T-cell (primary cell): ENCODE data around the gene OR52A5. TPM values are rescaled to one million over a fixed set of nuclear protein-coding genes. Genes with fewer than 3 reads are reported as not detected.
A peak's percentile ranks its signal among the peaks of the same experiment; 100 is the strongest.

Experiments used
- ATAC-seq, 4 experiments: fragments of 200-7000 bp in 3 of 4; fragments of 150-1000 bp in 1 of 4; cut with Tn5 transposase; replicated peaks in 1 of 4; 1 replicate in 3 of 4; 2 replicates in 1 of 4; pipeline ENCODE4 v1.10.0; 2021; ENCODE audit warnings: moderate library complexity in 3 of 4, mild to moderate bottlenecking in 2 of 4, moderate number of reproducible peaks in 1 of 4
- CTCF ChIA-PET, 2 donors: fragments of 300-600 bp; sonication (Branson Sonifier 250); formaldehyde crosslinking; loops; one replicate each; lab custom pipeline; 2022; ENCODE audit warnings: antibody characterized with exemption in 2 of 2; lab: Charles Lee
- POLR2A ChIA-PET, 2 donors: fragments of 300-600 bp; sonication (Branson Sonifier 250); formaldehyde crosslinking; loops; one replicate each; lab custom pipeline; 2022; ENCODE audit warnings: antibody characterized with exemption in 2 of 2; lab: Charles Lee
- DNase-seq, 35 experiments: peaks; one replicate each; pipeline versions ENCODE4 v3.0.0 to v3.0.0-alpha.2; 2013 to 2023
- H3K27ac ChIP-seq: one replicate; pipeline ENCODE4 v1.5.1; 2013; ENCODE audit warnings: low read length
- H3K27me3 ChIP-seq, 2 experiments: replicated peaks in 1 of 2; 1 replicate in 1 of 2; 2 replicates in 1 of 2; pipeline versions ENCODE4 v1.6.1 to v1.7.0; 2013; ENCODE audit warnings: low read length in 1 of 2, mixed read lengths in 1 of 2; ENCODE audit not compliant: control insufficient read depth in 2 of 2, insufficient read depth in 2 of 2; ENCODE audit errors: extremely low read depth in 1 of 2
- H3K36me3 ChIP-seq, 2 donors: 1 replicate in 1 of 2; 2 replicates in 1 of 2; pipeline versions ENCODE4 v1.6.1 to v1.7.0; 2013; ENCODE audit warnings: low read length in 1 of 2; ENCODE audit not compliant: control insufficient read depth in 2 of 2, insufficient read depth in 1 of 2; ENCODE audit errors: extremely low read depth in 1 of 2
- H3K4me1 ChIP-seq, 2 experiments: 1 replicate in 1 of 2; 2 replicates in 1 of 2; pipeline versions ENCODE4 v1.6.1 to v1.7.0; 2013; ENCODE audit warnings: low read length in 2 of 2, mixed read lengths in 1 of 2; ENCODE audit not compliant: insufficient read depth in 2 of 2, control insufficient read depth in 1 of 2; ENCODE audit errors: extremely low read depth in 1 of 2
- H3K4me3 ChIP-seq, 2 donors: 1 replicate in 1 of 2; 2 replicates in 1 of 2; pipeline versions ENCODE4 v1.5.1 to v1.7.0; 2013; ENCODE audit warnings: mild to moderate bottlenecking in 2 of 2, low read length in 1 of 2, moderate library complexity in 1 of 2; ENCODE audit not compliant: control insufficient read depth in 1 of 2; ENCODE audit errors: extremely low read depth in 1 of 2
- H3K9me3 ChIP-seq: 2 replicates; pipeline ENCODE4 v1.7.0; 2013
- H3K27ac Mint-ChIP-seq, 2 donors: one replicate each; pipeline ENCODE4 v1.8.0; 2020 to 2021; ENCODE audit warnings: mild to moderate bottlenecking in 2 of 2, mixed read lengths in 2 of 2
- H3K27me3 Mint-ChIP-seq, 2 donors: one replicate each; pipeline ENCODE4 v1.8.0; 2021 to 2022; ENCODE audit warnings: mixed read lengths in 2 of 2
- H3K36me3 Mint-ChIP-seq: one replicate; pipeline ENCODE4 v1.8.0; 2021; ENCODE audit warnings: mixed read lengths
- H3K4me1 Mint-ChIP-seq, 3 donors: one replicate each; pipeline ENCODE4 v1.8.0; 2020 to 2022; ENCODE audit warnings: mixed read lengths in 3 of 3, mild to moderate bottlenecking in 1 of 3
- H3K4me3 Mint-ChIP-seq, 3 donors: one replicate each; pipeline ENCODE4 v1.8.0; 2020 to 2022; ENCODE audit warnings: mild to moderate bottlenecking in 3 of 3, mixed read lengths in 3 of 3, moderate library complexity in 3 of 3
- H3K9me3 Mint-ChIP-seq, 3 donors: one replicate each; pipeline ENCODE4 v1.8.0; 2020 to 2022; ENCODE audit warnings: mixed read lengths in 3 of 3
- WGBS: methylation state at CpG from one replicate; pipeline ENCODE4 v1.1.5; 2013; ENCODE audit warnings: missing lambda C conversion rate; ENCODE audit not compliant: insufficient coverage; 5-methylcytosine and 5-hydroxymethylcytosine counted together
- total RNA-seq, 35 experiments: library from RNA in 6 of 35; stranded (reverse) in 6 of 35; fragments of 120-200 nt in 1 of 35; gene quantifications; one replicate each; pipeline versions ENCODE4 v1.2.1 to v1.2.4 and lab custom pipeline; 2013 to 2026

OR52A5 gene
- total RNA-seq, 5 donors from 2014 or later (not counting 1 experiment from before 2014, with no cell fraction given) = not detected

- no CpG with 5 or more reads among the region's 4 CpGs for WGBS
- Mint-ChIP-seq H3K27me3 (peaks cover 5 to 17% of the 10 kb centered on the region in 2 donors), H3K9me3 (no peaks in the 10 kb centered on the region), H3K4me3 (no peak overlapping the region), H3K36me3 (no peaks in the 10 kb centered on the region), H3K4me1 (no peaks in the 10 kb centered on the region), H3K27ac (no peak overlapping the region)
- Histone ChIP-seq H3K4me1 (no peaks in the 10 kb centered on the region), H3K27ac (no peak overlapping the region), H3K36me3 (no peaks in the 10 kb centered on the region), H3K4me3 (no peak overlapping the region), H3K27me3 (no peaks in the 10 kb centered on the region), H3K9me3 (no peaks in the 10 kb centered on the region)
- peak in 1 of 4 experiments; percentile 45 for ATAC-seq
- ChIA-PET CTCF (interaction anchor here (0.6 to 0.9 kb wide), 2 partner anchors 462 to 686 kb away, joined by 3 to 4 read pairs; no protein-coding TSS in a partner anchor), POLR2A (no interaction called here)
- DNase-seq = peak in 27 of 35 experiments; percentile 1 to 58 (median 16)
Measured at GRCh38 chr11:5123802-5124521, 14.2 kb downstream of the OR52A5 start.

GRCh38 chr11:5118893-5119292, 19.3 kb downstream of the OR52A5 start:
- H3K27ac Mint-ChIP-seq = no peak overlapping the region
- peaks cover 2 to 31% of the 10 kb centered on the region in 2 donors for H3K27me3 Mint-ChIP-seq
- WGBS = no CpG with 5 or more reads among the region's 1 CpG
- H3K36me3 Mint-ChIP-seq = no peaks in the 10 kb centered on the region
- no peaks in the 10 kb centered on the region for H3K4me1 Mint-ChIP-seq
- H3K27ac ChIP-seq = no peak overlapping the region
- H3K9me3 ChIP-seq = no peaks in the 10 kb centered on the region
- ATAC-seq (no peak), DNase-seq (no peak)
- H3K36me3 ChIP-seq = no peaks in the 10 kb centered on the region
- no peak overlapping the region for H3K4me3 Mint-ChIP-seq
- CTCF ChIA-PET = interaction anchor here in 1 of 2 donors (0.7 kb wide), 1 partner anchor 17 kb away, joined by 17 read pairs; no protein-coding TSS in a partner anchor
- H3K27me3 ChIP-seq = peaks cover 0 to 2% of the 10 kb centered on the region in 2 experiments
- POLR2A ChIA-PET = no interaction called here
- no peaks in the 10 kb centered on the region for H3K4me1 ChIP-seq
- no peaks in the 10 kb centered on the region for H3K9me3 Mint-ChIP-seq
- H3K4me3 ChIP-seq = no peak overlapping the region

GRCh38 chr11:5117588-5117987, 20.6 kb downstream of the OR52A5 start:
- Mint-ChIP-seq H3K36me3 (no peaks in the 10 kb centered on the region), H3K4me1 (no peaks in the 10 kb centered on the region), H3K4me3 (no peak overlapping the region), H3K27ac (no peak overlapping the region), H3K27me3 (peaks cover 2 to 22% of the 10 kb centered on the region in 2 donors), H3K9me3 (no peaks in the 10 kb centered on the region)
- H3K27me3 ChIP-seq = peaks cover 0 to 2% of the 10 kb centered on the region in 2 experiments
- H3K4me3 ChIP-seq = no peak overlapping the region
- POLR2A ChIA-PET = no interaction called here
- ATAC-seq (no peak), DNase-seq (no peak)
- H3K4me1 ChIP-seq = no peaks in the 10 kb centered on the region
- CTCF ChIA-PET = interaction anchor here in 1 of 2 donors (1.0 kb wide), 1 partner anchor 773 kb away, joined by 4 read pairs; no protein-coding TSS in a partner anchor
- no peaks in the 10 kb centered on the region for H3K9me3 ChIP-seq
- H3K27ac ChIP-seq = no peak overlapping the region
- H3K36me3 ChIP-seq = no peaks in the 10 kb centered on the region

GRCh38 chr11:5115339-5115738, 22.8 kb downstream of the OR52A5 start:
- no peaks in the 10 kb centered on the region for H3K9me3 Mint-ChIP-seq
- no peaks in the 10 kb centered on the region for H3K36me3 Mint-ChIP-seq
- H3K27me3 ChIP-seq = peaks cover 0 to 2% of the 10 kb centered on the region in 2 experiments
- no peak overlapping the region for H3K27ac Mint-ChIP-seq
- DNase-seq (no peak), ATAC-seq (no peak)
- ChIA-PET CTCF (no interaction called here), POLR2A (interaction anchor here in 1 of 2 donors (0.6 kb wide), 1 partner anchor 751 kb away, joined by 7 read pairs; no protein-coding TSS in a partner anchor)
- H3K27me3 Mint-ChIP-seq = peaks cover 2 to 22% of the 10 kb centered on the region in 2 donors
- whole genome bisulfite sequencing = 80% methylated on average over 1 of the region's 3 CpGs
- H3K36me3 ChIP-seq = no peaks in the 10 kb centered on the region
- no peaks in the 10 kb centered on the region for H3K9me3 ChIP-seq
- no peak overlapping the region for H3K4me3 ChIP-seq
- no peaks in the 10 kb centered on the region for H3K4me1 Mint-ChIP-seq
- H3K4me1 ChIP-seq = no peaks in the 10 kb centered on the region
- no peak overlapping the region for H3K4me3 Mint-ChIP-seq
- H3K27ac ChIP-seq = no peak overlapping the region

- Mint-ChIP-seq H3K4me1 (no peaks in the 10 kb centered on the region), H3K27me3 (peaks cover 0 to 12% of the 10 kb centered on the region in 2 donors), H3K4me3 (no peak overlapping the region), H3K9me3 (peaks cover 0 to 7% (median 0%) of the 10 kb centered on the region in 3 donors), H3K27ac (no peak overlapping the region), H3K36me3 (no peaks in the 10 kb centered on the region)
- CTCF ChIA-PET = no interaction called here
- Histone ChIP-seq H3K4me3 (no peak overlapping the region), H3K9me3 (no peaks in the 10 kb centered on the region), H3K27ac (no peak overlapping the region), H3K4me1 (no peaks in the 10 kb centered on the region), H3K36me3 (no peaks in the 10 kb centered on the region), H3K27me3 (no peaks in the 10 kb centered on the region)
- 17% methylated on average over 1 of the region's 3 CpGs for WGBS
- no peak for DNase-seq
- no peak for ATAC-seq
- POLR2A ChIA-PET = no interaction called here
Measured at GRCh38 chr11:5107285-5107684, 30.9 kb downstream of the OR52A5 start.

GRCh38 chr11:5103066-5103465, 35.1 kb downstream of the OR52A5 start:
- Mint-ChIP-seq H3K9me3 (peaks cover 0 to 7% (median 0%) of the 10 kb centered on the region in 3 donors), H3K36me3 (no peaks in the 10 kb centered on the region), H3K4me1 (no peaks in the 10 kb centered on the region), H3K27ac (no peak overlapping the region), H3K27me3 (peaks cover 0 to 15% of the 10 kb centered on the region in 2 donors), H3K4me3 (no peak overlapping the region)
- Histone ChIP-seq H3K36me3 (no peaks in the 10 kb centered on the region), H3K27ac (no peak overlapping the region), H3K4me3 (no peak overlapping the region), H3K4me1 (no peaks in the 10 kb centered on the region), H3K27me3 (no peaks in the 10 kb centered on the region), H3K9me3 (no peaks in the 10 kb centered on the region)
- POLR2A ChIA-PET = no interaction called here
- CTCF ChIA-PET = no interaction called here
- DNase-seq (no peak), ATAC-seq (no peak)
